Measurements from ENCODE around the gene PRRC2A.

The PRRC2A gene

DNA sequence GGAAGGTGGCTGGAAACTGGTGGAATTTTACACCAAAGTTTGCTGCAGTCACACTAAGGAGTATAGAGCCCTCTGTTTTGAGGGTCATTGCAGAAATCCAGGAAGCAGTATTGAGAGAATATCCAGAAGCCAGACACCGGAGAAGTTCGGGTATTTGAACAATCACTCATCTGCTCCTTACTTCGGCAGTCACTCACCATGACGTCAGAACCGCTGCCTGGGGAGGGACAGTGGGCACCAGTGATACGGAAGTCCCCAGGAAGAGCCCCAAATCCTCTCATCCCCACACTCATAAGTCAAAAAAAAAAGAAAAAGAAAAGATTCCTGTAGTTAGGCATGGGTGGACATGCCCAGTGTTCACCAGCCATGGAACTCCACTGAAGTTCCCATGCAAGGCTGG, 56.4 kb downstream of the PRRC2A start:
- Histone ChIP-seq H3K4me1 (peaks cover 9% of the 10 kb centered on the region), H3K9me3 (ENCODE audit: control insufficient read depth, low read length) (no peaks in the 10 kb centered on the region), H3K36me3 (ENCODE audit: control insufficient read depth, insufficient read depth, low read length) (no peaks in the 10 kb centered on the region), H3K4me3 (ENCODE audit: low read depth, low read length) (no peak overlapping the region), H3K27ac (no peak overlapping the region), H3K27me3 (ENCODE audit: control insufficient read depth, insufficient read depth, low read length) (no peaks in the 10 kb centered on the region), H2AFZ (no peak overlapping the region), H3K4me2 (ENCODE audit: low read length) (no peak overlapping the region), H3K9ac (no peak overlapping the region), H3K79me2 (no peaks in the 10 kb centered on the region)
- TF ChIP-seq, protein P1, sequence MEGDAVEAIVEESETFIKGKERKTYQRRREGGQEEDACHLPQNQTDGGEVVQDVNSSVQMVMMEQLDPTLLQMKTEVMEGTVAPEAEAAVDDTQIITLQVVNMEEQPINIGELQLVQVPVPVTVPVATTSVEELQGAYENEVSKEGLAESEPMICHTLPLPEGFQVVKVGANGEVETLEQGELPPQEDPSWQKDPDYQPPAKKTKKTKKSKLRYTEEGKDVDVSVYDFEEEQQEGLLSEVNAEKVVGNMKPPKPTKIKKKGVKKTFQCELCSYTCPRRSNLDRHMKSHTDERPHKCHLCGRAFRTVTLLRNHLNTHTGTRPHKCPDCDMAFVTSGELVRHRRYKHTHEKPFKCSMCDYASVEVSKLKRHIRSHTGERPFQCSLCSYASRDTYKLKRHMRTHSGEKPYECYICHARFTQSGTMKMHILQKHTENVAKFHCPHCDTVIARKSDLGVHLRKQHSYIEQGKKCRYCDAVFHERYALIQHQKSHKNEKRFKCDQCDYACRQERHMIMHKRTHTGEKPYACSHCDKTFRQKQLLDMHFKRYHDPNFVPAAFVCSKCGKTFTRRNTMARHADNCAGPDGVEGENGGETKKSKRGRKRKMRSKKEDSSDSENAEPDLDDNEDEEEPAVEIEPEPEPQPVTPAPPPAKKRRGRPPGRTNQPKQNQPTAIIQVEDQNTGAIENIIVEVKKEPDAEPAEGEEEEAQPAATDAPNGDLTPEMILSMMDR (IDR thresholded peaks at IDR 0.05): no peak

DNA sequence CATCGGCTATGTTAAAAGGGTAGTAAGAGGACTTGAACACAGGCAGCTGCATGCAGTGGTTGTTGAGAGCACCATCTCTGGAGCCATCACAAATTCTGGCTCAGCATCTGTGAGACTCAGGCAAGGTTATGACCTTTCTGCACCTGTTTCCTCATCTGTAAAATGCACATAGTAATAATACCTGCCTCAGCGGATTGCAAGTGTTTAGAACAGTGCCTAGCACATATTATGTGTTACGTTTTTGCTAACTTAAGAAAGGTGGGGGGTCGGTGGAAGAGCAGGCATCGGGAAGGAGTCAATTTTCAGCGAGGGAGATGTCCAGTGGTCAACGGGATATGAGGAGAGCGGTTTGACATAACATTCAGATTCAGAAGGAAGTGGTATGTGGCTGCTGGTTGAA, 57.4 kb downstream of the PRRC2A start:
- Histone ChIP-seq H3K9me3 (ENCODE audit: control insufficient read depth, low read length) (no peaks in the 10 kb centered on the region), H2AFZ (no peak overlapping the region), H3K4me3 (ENCODE audit: low read depth, low read length) (no peak overlapping the region), H3K9ac (no peak overlapping the region), H3K4me2 (ENCODE audit: low read length) (no peak overlapping the region), H3K27ac (no peak overlapping the region), H3K79me2 (no peaks in the 10 kb centered on the region), H3K27me3 (ENCODE audit: control insufficient read depth, insufficient read depth, low read length) (no peaks in the 10 kb centered on the region), H3K4me1 (peaks cover 9% of the 10 kb centered on the region), H3K36me3 (ENCODE audit: control insufficient read depth, insufficient read depth, low read length) (no peaks in the 10 kb centered on the region)
- TF ChIP-seq, protein P1 (IDR thresholded peaks at IDR 0.05): no peak

DNA sequence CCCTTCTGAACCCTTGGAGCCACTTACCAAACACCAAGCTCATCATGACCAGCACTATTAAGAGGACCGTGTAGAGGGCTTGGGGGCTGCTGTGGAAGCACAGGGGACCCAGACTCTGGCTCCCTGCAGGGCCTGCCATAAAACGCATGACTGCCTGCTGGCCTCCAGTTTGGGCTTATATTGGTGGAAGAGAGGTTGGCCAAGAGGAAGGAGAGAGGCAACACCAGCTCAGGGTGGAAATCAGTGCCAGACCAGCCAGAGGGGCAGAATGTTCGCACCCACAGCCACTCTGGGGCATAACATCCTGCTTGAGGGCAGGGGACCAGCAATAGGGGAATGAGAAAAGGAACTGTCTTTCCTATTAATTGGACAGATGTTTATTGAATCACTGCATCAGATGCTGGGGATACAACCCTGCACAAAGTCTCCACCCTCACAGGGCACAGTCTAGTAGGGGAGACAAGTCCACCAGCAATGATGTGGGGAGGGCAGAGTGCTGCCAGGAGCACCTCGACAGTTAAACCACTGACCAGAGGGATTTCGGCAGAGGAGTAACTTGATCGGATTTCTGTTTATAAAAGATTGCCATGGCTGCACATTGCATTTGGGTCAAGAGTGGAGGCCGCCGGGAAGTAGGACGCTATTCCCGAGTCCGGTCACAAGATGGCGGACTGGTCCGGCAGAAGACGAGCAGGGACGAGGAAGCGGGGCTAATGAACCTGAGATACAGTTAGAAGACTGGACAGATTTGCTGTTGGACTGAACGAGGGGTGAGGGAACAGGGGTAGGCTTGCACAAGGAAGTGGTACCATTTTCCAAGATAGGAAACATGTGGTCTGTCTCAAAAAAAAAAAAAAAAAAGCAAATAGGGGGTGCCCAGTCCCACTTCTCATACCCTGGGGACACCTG, 60.0 kb downstream of the PRRC2A start, which contains the start of gene LY6G5C:
Gene LY6G5C, minus strand, starts transcription at position 842 of the 909 bp plus-strand sequence. Its CDS starts 694 bp downstream, at position 148.
- Histone ChIP-seq H3K79me2 (no peaks in the 10 kb centered on the region), H2AFZ (peak within 1 kb of the TSS; percentile 93), H3K4me1 (peaks cover 9% of the 10 kb centered on the region), H3K27me3 (ENCODE audit: control insufficient read depth, insufficient read depth, low read length) (no peaks in the 10 kb centered on the region), H3K9me3 (ENCODE audit: control insufficient read depth, low read length) (no peaks in the 10 kb centered on the region), H3K27ac (peak within 1 kb of the TSS; percentile 64), H3K9ac (peak within 1 kb of the TSS; percentile 31), H3K36me3 (ENCODE audit: control insufficient read depth, insufficient read depth, low read length) (no peaks in the 10 kb centered on the region), H3K4me3 (ENCODE audit: low read depth, low read length) (peak within 1 kb of the TSS; percentile 40), H3K4me2 (ENCODE audit: low read length) (peak within 1 kb of the TSS; percentile 72)
- TF ChIP-seq, protein P1 (IDR thresholded peaks at IDR 0.05): peak; percentile 61

DNA sequence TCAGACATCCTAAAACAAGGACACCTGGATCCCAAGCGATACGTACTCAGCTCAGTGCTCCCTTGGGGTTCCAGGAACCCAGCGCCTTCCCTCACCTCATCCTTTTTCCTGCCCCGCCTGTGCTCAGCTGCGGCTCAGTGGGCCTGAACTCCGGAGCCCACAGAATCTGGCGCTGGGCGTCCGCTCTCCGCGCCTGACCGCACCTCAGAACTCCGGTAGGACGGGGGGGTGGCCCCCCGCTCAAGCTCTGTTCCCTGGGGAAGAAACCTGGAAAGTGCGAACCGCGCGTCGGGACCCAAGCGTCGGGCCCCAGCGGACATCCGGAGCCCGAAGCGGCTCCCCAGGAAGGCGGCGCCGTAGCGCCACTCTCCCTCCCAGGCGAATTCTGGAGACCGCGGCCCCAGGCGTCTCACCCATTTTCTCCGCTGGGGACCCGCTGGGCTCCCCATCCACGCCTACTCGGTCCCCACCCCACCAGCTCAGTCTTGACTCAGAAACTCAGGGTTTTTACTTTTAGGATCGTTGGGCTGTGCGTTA, 60.7 kb downstream of the PRRC2A start:
- peak overlapping the region; percentile 72 for H3K4me2 ChIP-seq (ENCODE audit: low read length)
- no peaks in the 10 kb centered on the region for H3K27me3 ChIP-seq (ENCODE audit: control insufficient read depth, insufficient read depth, low read length)
- no peak overlapping the region for H3K9ac ChIP-seq
- H3K4me3 ChIP-seq (ENCODE audit: low read depth, low read length): peak overlapping the region; percentile 40
- TF ChIP-seq, protein P1 (IDR thresholded peaks at IDR 0.05): no peak
- peaks cover 9% of the 10 kb centered on the region for H3K4me1 ChIP-seq
- H3K79me2 ChIP-seq: no peaks in the 10 kb centered on the region
- peak overlapping the region; percentile 64 for H3K27ac ChIP-seq
- no peaks in the 10 kb centered on the region for H3K36me3 ChIP-seq (ENCODE audit: control insufficient read depth, insufficient read depth, low read length)
- peak overlapping the region; percentile 93 for H2AFZ ChIP-seq
- no peaks in the 10 kb centered on the region for H3K9me3 ChIP-seq (ENCODE audit: control insufficient read depth, low read length)
